GM19438 (cell line): Measurements from ENCODE around the gene CORO2A.
"Not testable (repeated sequence)": the region's sequence is repeated elsewhere in the genome, so short reads cannot be mapped to it uniquely, and the experiment has no call there.

Source experiments
- ATAC-seq: cut with Tn5 transposase; IDR thresholded peaks from one replicate; pipeline ENCODE4 v1.9.1; 2021; ENCODE audit warnings: low read depth; ENCODE audit not compliant: unreplicated experiment

Gene CORO2A

GRCh38 chr9:98091735-98092612 lies 100.5 kb downstream of the CORO2A start:
- ATAC-seq: no peak

DNA sequence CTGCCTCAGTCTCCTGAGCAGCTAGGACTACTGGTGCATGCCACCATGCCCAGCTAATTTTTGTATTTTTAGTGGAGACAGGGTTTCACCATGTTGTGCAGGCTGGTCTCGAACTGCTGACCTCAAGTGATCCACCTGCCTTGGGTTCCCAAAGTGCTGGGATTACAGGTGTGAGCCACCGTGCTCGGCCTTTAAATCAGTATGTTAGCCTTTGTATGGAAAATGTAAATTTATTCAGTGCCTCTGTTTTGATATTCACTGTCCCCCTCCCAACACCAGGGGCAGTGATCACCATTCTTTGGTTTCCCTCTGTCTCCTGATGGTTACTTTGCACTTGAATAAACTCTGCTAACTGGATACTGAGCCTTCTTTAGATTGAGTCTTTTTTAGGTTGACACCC lies 101.8 kb downstream of the CORO2A start:
- not testable (repeated sequence) for ATAC-seq

DNA sequence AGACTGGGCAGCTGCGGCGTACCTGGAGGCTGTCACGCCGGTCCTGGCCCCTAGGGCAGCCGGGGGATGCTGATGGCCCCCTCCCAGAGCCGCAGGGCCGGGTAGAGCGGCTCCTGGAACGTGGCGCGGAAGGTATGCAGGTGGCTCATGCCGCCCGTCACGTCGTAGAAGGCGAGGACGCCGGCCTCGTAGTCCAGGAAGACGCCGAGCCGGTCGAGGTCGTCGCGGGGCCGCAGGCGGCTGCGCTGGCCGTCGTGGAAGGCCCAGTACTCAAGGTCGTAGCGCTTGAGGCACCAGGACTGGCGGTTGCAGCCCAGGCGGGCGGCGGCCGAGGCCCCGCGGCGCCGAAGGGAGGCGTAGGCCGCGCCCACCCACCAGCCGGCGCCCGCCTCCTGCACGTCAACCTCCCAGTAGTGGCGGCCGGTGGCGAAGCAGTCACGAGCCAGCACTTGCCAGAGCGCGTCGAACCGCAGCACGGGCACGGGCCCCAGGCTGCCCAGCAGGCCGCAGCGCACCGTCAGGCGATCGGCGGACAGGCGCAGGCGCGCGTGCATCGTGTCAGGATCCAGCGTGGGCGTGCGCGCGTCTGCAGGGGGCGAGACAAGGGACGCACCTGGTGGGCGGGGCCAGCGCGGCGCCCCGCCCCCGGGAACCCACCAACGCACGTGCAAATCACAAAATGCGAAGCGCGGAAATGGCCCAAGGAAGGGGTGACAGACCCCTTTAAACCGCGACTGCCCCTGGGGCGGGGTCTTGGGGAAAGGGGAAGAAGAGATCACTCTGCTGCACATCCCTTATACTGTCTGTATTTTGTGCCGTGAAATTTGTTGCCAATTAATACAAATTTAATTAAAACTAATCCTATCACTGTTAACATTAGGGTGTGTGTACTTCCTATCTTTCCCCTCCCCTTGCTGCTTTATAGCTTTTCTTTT lies 104.8 kb downstream of the CORO2A start:
- peak; percentile 46 for ATAC-seq

DNA sequence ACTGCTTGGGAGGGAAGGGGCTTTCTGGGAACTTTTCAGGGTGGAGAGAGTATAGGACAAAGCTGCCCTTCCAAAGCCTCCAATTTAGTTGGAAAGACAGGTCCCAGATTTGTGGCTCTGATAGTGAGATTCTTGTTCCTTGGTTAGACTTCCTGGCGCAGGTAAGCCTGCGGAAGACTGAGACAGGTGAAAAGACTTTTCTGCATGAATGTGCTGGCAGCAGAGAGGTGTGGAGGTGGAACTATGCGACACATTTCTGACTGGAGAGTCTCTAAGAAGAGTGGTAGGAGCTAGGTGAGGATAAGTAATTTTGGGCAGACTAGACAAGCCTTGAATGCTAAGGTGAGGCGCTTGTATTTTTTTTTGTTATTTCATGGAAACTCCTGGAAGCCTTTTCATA lies 106.0 kb downstream of the CORO2A start:
- ATAC-seq: no peak

- no peak for ATAC-seq
Measured at GRCh38 chr9:98085944-98086343, 106.5 kb downstream of the CORO2A start.

GRCh38 chr9:98085058-98085457 lies 107.4 kb downstream of the CORO2A start:
- no peak for ATAC-seq

- no peak for ATAC-seq
Measured at GRCh38 chr9:98084396-98084795, 108.0 kb downstream of the CORO2A start.

- ATAC-seq: no peak
Measured at GRCh38 chr9:98083566-98084183, 108.8 kb downstream of the CORO2A start.

- ATAC-seq: no peak
Measured at GRCh38 chr9:98083061-98083501, 109.4 kb downstream of the CORO2A start.

- ATAC-seq: no peak
Measured at GRCh38 chr9:98081477-98082219, 110.8 kb downstream of the CORO2A start.

DNA sequence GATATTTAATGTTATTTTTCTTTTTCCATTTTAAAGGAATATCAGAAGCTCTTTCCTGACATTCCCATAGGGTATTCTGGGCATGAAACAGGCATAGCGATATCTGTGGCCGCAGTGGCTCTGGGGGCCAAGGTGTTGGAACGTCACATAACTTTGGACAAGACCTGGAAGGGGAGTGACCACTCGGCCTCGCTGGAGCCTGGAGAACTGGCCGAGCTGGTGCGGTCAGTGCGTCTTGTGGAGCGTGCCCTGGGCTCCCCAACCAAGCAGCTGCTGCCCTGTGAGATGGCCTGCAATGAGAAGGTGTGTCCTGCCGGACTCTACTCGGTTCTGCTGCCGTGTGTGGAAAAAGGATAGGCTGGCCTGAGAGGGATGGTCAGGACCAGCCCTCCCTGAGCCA lies 111.7 kb downstream of the CORO2A start:
- ATAC-seq: no peak

DNA sequence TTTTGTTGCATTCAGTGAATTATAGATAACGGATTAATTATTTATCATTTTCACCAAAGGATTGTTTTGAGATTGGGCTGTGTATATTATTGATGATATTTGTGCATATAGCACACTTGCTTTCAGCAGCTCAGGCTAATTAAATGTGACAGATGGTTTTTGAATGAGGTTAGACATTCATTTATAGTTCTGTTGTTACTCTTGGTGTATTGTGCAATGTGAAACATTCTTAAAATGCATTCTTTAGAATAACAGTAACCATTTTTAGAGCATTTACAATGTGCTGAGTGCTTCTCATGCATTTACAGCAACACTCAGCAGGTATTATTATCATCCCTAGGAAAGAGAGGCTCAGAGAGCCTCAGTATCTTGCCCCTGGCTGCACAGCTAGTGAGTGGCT lies 112.1 kb downstream of the CORO2A start:
- ATAC-seq: no peak

- ATAC-seq: no peak
Measured at GRCh38 chr9:98078895-98079294, 113.5 kb downstream of the CORO2A start.

- ATAC-seq: not testable (repeated sequence)
Measured at GRCh38 chr9:98076514-98076890, 115.9 kb downstream of the CORO2A start.

GRCh38 chr9:98075332-98075805 lies 117.1 kb downstream of the CORO2A start:
- ATAC-seq: no peak

- ATAC-seq: no peak
Measured at GRCh38 chr9:98074115-98074990, 118.1 kb downstream of the CORO2A start.

DNA sequence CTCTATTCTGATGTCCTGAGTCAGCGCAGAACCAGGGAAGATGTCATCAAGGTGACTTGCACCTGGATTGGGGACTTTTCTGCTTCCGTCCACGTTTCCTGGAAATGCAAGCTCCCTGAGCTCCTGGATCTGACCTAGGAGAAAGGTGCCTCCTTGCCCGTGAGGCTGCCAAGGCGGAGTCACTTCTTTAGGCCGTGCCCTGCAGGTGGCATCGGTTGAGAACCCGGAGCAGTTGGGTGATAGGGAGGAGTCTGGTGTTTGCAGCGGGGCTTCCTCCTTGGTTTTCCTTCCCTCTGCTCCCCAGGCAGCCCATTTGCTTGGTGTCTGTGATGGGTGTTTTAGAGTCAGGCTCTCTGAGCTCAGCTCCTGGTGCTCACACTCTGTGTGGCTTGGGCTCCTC lies 120.7 kb downstream of the CORO2A start:
- no peak for ATAC-seq
